ENCODE measurements around the gene SLC36A1.

The SLC36A1 gene

GRCh38 chr5:151534350-151534749, 86.9 kb downstream of the SLC36A1 start:
- no peak for DNase-seq

GRCh38 chr5:151537044-151537443, 89.6 kb downstream of the SLC36A1 start:
- no peak for DNase-seq

- DNase-seq: no peak
Measured at GRCh38 chr5:151541571-151541970, 94.2 kb downstream of the SLC36A1 start.
